ENCODE data around the gene TPGS1. TPM values are rescaled to one million over a fixed set of nuclear protein-coding genes. Genes with fewer than 3 reads are reported as not detected.
A peak's percentile ranks its signal among the peaks of the same experiment; 100 is the strongest.

The TPGS1 gene
- total and polyA plus RNA-seq, 9 donors = 8.6 to 15.1 (median 12.3) TPM

GRCh38 chr19:485583-486236, 21.6 kb upstream of the TPGS1 start:
- H3K4me1 ChIP-seq (ENCODE audit: control insufficient read depth, insufficient read depth, low read length) = peaks cover 20% of the 10 kb centered on the region

GRCh38 chr19:488505-489417, 18.5 kb upstream of the TPGS1 start:
- under 1% methylated on average over 108 of the region's 114 CpGs for WGBS (ENCODE audit: insufficient coverage)
- Histone ChIP-seq H3K4me3 (ENCODE audit: low read length) (peak overlapping the region; percentile 87), H3K36me3 (ENCODE audit: control insufficient read depth, insufficient read depth, low read length) (no peaks in the 10 kb centered on the region), H3K4me1 (ENCODE audit: control insufficient read depth, insufficient read depth, low read length) (peaks cover 23% of the 10 kb centered on the region), H3K27ac (ENCODE audit: low read length) (peak overlapping the region; percentile 85), H3K9me3 (replicated peaks; ENCODE audit: control insufficient read depth, low read depth, low read length) (no peaks in the 10 kb centered on the region), H3K27me3 (ENCODE audit: control insufficient read depth, insufficient read depth, low read length) (peaks cover 17% of the 10 kb centered on the region)
- DNase-seq = peak; percentile 99

More at GRCh38 chr19:485583-486236, 21.6 kb upstream of the TPGS1 start:
- DNase-seq = peak; percentile 56
- Histone ChIP-seq H3K36me3 (ENCODE audit: control insufficient read depth, insufficient read depth, low read length) (no peaks in the 10 kb centered on the region), H3K27me3 (ENCODE audit: control insufficient read depth, insufficient read depth, low read length) (peaks cover 22% of the 10 kb centered on the region), H3K4me3 (ENCODE audit: low read length) (no peak overlapping the region), H3K9me3 (replicated peaks; ENCODE audit: control insufficient read depth, low read depth, low read length) (no peaks in the 10 kb centered on the region), H3K27ac (ENCODE audit: low read length) (no peak overlapping the region)
- 7% methylated on average over 12 of the region's 23 CpGs for WGBS (ENCODE audit: insufficient coverage)

GRCh38 chr19:489418-490196, 17.7 kb upstream of the TPGS1 start:
- DNase-seq = peak; percentile 70

GRCh38 chr19:491146-491741, 16.1 kb upstream of the TPGS1 start:
- Histone ChIP-seq H3K27me3 (ENCODE audit: control insufficient read depth, insufficient read depth, low read length) (peaks cover 11% of the 10 kb centered on the region), H3K27ac (ENCODE audit: low read length) (peak overlapping the region; percentile 65), H3K4me1 (ENCODE audit: control insufficient read depth, insufficient read depth, low read length) (peaks cover 33% of the 10 kb centered on the region), H3K9me3 (replicated peaks; ENCODE audit: control insufficient read depth, low read depth, low read length) (no peaks in the 10 kb centered on the region), H3K36me3 (ENCODE audit: control insufficient read depth, insufficient read depth, low read length) (no peaks in the 10 kb centered on the region), H3K4me3 (ENCODE audit: low read length) (no peak overlapping the region)
- no peak for DNase-seq
- WGBS (ENCODE audit: insufficient coverage) = 60% methylated on average over 25 of the region's 32 CpGs

More at GRCh38 chr19:489418-490196, 17.7 kb upstream of the TPGS1 start:
- Histone ChIP-seq H3K4me3 (ENCODE audit: low read length) (peak overlapping the region; percentile 65), H3K27ac (ENCODE audit: low read length) (peak overlapping the region; percentile 82), H3K4me1 (ENCODE audit: control insufficient read depth, insufficient read depth, low read length) (peaks cover 30% of the 10 kb centered on the region), H3K9me3 (replicated peaks; ENCODE audit: control insufficient read depth, low read depth, low read length) (no peaks in the 10 kb centered on the region), H3K36me3 (ENCODE audit: control insufficient read depth, insufficient read depth, low read length) (no peaks in the 10 kb centered on the region), H3K27me3 (ENCODE audit: control insufficient read depth, insufficient read depth, low read length) (peaks cover 15% of the 10 kb centered on the region)
- 8% methylated on average over 44 of the region's 61 CpGs for WGBS (ENCODE audit: insufficient coverage)

GRCh38 chr19:492091-492531, 15.2 kb upstream of the TPGS1 start:
- DNase-seq = peak; percentile 32
- peak overlapping the region; percentile 71 for H3K27ac ChIP-seq (ENCODE audit: low read length)

GRCh38 chr19:493391-494170, 13.7 kb upstream of the TPGS1 start:
- Histone ChIP-seq H3K27me3 (ENCODE audit: control insufficient read depth, insufficient read depth, low read length) (peaks cover 26% of the 10 kb centered on the region), H3K27ac (ENCODE audit: low read length) (peak overlapping the region; percentile 82), H3K4me1 (ENCODE audit: control insufficient read depth, insufficient read depth, low read length) (peaks cover 37% of the 10 kb centered on the region), H3K9me3 (replicated peaks; ENCODE audit: control insufficient read depth, low read depth, low read length) (no peaks in the 10 kb centered on the region), H3K4me3 (ENCODE audit: low read length) (no peak overlapping the region), H3K36me3 (ENCODE audit: control insufficient read depth, insufficient read depth, low read length) (no peaks in the 10 kb centered on the region)
- DNase-seq = peak; percentile 22
- 60% methylated on average over 14 of the region's 23 CpGs for WGBS (ENCODE audit: insufficient coverage)

More at GRCh38 chr19:492091-492531, 15.2 kb upstream of the TPGS1 start:
- Histone ChIP-seq H3K9me3 (replicated peaks; ENCODE audit: control insufficient read depth, low read depth, low read length) (no peaks in the 10 kb centered on the region), H3K4me3 (ENCODE audit: low read length) (no peak overlapping the region), H3K36me3 (ENCODE audit: control insufficient read depth, insufficient read depth, low read length) (no peaks in the 10 kb centered on the region), H3K27me3 (ENCODE audit: control insufficient read depth, insufficient read depth, low read length) (peaks cover 15% of the 10 kb centered on the region), H3K4me1 (ENCODE audit: control insufficient read depth, insufficient read depth, low read length) (peaks cover 34% of the 10 kb centered on the region)
- 40% methylated on average over 2 of the region's 19 CpGs for WGBS (ENCODE audit: insufficient coverage)

GRCh38 chr19:494171-495080, 12.9 kb upstream of the TPGS1 start:
- WGBS (ENCODE audit: insufficient coverage) = 45% methylated on average over 13 of the region's 22 CpGs

GRCh38 chr19:495081-495401, 12.3 kb upstream of the TPGS1 start:
- 35% methylated on average over 5 of the region's 10 CpGs for WGBS (ENCODE audit: insufficient coverage)
- H3K36me3 ChIP-seq (ENCODE audit: control insufficient read depth, insufficient read depth, low read length) = no peaks in the 10 kb centered on the region
- H3K27ac ChIP-seq (ENCODE audit: low read length) = peak overlapping the region; percentile 75
- no peaks in the 10 kb centered on the region for H3K9me3 ChIP-seq (replicated peaks; ENCODE audit: control insufficient read depth, low read depth, low read length)
- DNase-seq = peak; percentile 16
- H3K4me3 ChIP-seq (ENCODE audit: low read length) = no peak overlapping the region
- H3K27me3 ChIP-seq (ENCODE audit: control insufficient read depth, insufficient read depth, low read length) = peaks cover 41% of the 10 kb centered on the region
- H3K4me1 ChIP-seq (ENCODE audit: control insufficient read depth, insufficient read depth, low read length) = peaks cover 32% of the 10 kb centered on the region

More at GRCh38 chr19:494171-495080, 12.9 kb upstream of the TPGS1 start:
- Histone ChIP-seq H3K4me1 (ENCODE audit: control insufficient read depth, insufficient read depth, low read length) (peaks cover 36% of the 10 kb centered on the region), H3K4me3 (ENCODE audit: low read length) (no peak overlapping the region), H3K9me3 (replicated peaks; ENCODE audit: control insufficient read depth, low read depth, low read length) (no peaks in the 10 kb centered on the region), H3K27me3 (ENCODE audit: control insufficient read depth, insufficient read depth, low read length) (peaks cover 35% of the 10 kb centered on the region), H3K36me3 (ENCODE audit: control insufficient read depth, insufficient read depth, low read length) (no peaks in the 10 kb centered on the region), H3K27ac (ENCODE audit: low read length) (peak overlapping the region; percentile 82)
- DNase-seq = peak; percentile 41
